GM21423 (cell line): ENCODE results near the gene CYP46A1.

Experiments
- ATAC-seq: cut with Tn5 transposase; IDR thresholded peaks from one replicate; pipeline ENCODE4 v1.9.1; 2021; ENCODE audit warnings: mild to moderate bottlenecking, moderate library complexity; ENCODE audit not compliant: unreplicated experiment

Gene CYP46A1

DNA sequence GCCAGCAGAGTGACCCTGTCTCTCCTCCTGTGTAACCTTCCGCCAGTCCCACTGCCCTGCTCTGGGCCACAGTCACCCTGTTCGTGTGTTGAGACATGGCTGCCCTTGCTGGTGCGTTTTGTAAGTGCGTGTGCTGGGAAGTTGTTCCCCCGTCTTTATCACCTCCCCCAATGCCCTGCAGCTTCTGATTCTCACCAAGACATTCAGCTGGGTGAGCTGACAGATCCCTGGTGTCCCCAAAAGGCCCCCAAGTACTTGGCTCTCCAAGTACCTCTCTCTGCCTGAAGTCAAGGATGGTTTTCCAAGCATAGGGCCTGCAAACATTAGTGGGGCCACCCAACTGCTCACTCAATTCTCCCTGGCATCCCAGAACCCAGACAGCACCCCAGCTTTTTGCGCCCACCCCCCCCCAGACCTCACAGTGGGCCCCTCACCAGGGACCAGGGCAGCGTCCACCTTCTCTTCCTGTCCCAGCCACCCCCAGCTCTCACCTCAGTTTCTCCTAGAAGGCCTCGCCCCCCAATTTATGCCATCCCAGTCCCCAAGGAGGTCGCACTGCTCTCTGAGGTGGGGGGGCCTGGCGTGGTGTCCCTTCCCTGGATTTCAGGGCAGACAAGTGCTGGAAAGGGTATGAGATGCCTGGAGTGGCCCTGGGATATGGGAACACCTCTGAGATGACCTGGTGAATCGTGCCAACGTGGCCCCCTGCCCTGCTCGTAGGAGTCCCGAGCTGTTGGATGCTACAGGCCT lies 57.3 kb downstream of the CYP46A1 start:
- no peak for ATAC-seq

DNA sequence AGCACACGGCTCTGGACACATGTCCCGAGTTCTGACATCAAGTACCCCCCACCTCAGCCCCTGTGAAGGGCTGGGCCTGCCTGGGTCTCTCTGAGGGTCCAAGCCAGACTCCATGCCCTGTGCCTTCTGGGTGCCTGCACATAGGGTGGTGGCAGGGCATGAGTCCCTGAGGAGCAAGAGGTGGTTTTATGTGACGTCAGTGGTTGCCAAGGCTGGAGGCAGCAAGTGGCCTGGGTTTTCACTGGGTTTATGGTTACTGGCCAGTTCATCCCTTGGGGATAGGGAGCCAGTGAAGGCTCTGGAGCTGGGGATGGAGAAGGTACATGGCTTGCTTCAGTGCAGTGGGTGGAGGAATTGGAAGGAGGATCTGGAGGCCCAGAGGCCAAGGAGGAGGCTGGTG lies 58.0 kb downstream of the CYP46A1 start:
- no peak for ATAC-seq

- ATAC-seq, result no peak
These were observed 58.7 kb downstream of the CYP46A1 start for GRCh38 chr14:99742509-99743487.

GRCh38 chr14:99744199-99744872 lies 60.2 kb downstream of the CYP46A1 start:
- ATAC-seq, result no peak

DNA sequence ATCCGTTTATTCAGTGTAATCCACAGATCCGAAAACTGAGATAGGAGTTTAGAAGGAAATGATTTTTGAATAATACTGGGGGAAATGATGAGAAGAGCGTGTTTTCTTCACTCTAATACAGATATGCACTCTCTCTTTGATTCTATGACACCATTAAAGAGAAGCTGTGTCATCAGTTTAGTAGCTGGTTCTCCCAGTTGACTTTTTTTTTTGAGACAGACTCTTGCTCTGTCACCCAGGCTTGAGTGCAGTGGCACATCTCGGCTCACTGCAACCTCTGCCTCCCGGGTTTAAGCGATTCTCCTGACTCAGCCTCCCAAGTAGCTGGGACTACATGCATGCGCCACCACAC lies 60.8 kb downstream of the CYP46A1 start:
- ATAC-seq, result no peak

GRCh38 chr14:99745307-99745951 lies 61.3 kb downstream of the CYP46A1 start:
- ATAC-seq, result no peak

DNA sequence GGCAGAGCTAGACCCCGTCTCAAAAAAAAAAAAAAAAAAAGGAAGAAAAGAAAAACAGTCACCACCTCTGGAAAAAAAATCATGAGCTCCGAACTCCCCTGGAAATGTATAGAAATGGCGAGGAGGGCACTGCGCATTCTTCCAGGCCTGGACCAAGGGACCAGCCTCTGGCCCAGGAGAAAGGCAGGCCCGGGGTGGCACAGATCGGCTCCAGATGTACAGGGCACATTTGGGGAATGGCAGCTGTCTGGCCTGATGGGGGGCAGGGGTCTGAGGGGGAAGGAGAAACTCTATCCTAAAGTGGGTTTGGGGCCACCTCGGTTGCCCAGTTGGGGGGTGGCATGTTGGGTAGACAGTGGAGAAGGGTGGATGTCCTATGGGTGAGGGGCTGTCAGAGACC lies 63.1 kb downstream of the CYP46A1 start:
- no peak for ATAC-seq

DNA sequence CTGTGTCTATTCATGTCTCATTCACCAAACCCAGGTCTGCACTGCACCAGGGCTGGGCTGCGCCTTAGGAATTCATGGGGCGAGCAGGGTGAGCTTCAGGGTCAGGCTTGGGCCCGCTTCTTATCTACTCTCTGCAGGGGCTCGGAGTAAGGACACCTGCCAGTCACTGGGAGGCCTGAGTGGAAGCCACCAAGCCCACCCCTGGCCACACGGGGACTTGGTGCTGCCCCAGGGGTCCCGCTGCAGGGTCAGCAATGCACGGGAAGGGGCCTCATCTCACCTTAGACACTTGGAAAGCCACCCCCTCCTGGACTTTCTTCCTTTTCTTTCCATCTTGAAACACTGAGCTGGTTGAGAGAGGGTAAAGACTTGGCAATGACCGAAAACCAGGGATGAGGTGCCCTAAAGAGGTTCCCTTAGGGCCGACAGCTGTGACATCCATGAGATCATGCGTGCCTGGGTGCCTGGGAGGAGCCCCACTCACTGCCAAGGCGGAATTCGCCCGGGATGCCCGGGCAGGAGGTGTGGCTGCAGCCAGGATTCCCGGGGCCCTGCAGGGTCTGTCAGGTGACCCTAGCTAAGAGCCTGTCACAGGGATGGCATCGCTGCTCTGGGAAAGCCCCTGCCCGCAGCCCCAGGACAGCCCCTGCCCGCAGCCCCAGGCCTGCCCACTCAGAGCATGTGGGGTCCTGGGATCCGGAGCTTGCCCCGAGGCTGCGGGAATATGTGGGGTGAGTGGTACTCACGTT lies 63.7 kb downstream of the CYP46A1 start:
- ATAC-seq, result no peak

DNA sequence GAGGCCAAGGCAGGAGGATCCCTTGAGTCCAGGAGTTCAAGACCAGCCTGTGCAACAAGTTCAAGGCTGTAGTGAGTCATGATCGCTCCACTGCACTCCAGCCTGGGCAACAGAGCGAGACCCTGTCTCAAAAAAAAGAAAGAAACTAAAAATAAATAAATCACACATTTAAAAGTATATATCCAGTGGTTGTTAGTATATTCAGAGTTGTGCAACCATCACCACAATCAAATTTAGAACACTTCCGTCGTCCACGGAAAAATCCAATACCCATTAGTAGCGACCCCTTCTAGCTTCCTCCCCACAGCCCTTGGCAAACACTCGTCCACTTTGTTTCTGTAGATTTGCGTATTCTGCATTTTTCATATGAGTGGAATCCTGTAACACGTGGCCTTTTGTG lies 64.4 kb downstream of the CYP46A1 start:
- no peak for ATAC-seq

GRCh38 chr14:99749142-99749541 lies 65.0 kb downstream of the CYP46A1 start:
- ATAC-seq, result no peak

DNA sequence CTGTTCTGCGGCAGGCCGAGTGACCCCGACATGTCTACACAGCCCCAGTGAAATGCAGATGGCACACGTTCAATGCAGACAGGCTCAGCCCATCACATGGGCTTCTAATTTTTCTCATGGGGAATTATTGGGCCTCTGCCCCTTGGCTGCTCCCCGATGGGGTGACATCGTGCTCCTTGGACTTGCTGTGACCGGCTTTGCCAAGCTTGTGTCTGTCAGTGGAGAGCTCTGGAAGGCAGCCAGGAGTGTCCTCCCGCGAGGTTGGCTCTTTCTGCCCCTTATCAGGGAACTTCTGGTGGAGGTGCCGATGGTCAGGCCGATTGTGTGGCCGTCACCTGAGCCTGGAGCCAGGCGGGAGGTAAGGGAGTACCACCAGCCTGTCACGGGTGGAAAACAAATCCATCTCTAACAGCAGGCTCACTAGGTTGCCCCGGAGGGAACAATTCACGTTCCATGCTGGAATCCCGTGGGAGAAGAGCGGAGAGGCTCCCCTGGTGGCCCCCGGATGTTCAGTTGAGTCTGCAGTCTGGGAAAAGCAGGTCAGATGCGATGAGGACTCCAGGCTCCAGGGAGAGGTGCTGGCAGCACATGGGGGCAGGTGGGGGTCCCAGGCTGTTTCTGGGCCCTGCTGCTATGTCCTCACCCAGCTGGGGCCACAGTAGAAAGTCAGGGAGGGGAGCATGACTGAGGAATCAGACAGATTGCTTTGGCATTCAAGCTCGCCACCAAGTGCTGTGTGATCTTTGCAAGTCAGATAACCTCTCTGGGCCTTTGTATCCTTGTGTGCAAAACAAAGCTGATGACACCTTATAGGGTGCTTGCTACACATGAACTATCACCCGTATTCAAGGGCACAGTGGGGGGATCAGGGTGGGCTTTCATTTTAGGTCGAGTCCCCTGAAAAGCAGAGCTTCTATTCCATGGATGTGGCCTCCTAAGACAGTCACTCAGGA lies 65.9 kb downstream of the CYP46A1 start:
- no peak for ATAC-seq

DNA sequence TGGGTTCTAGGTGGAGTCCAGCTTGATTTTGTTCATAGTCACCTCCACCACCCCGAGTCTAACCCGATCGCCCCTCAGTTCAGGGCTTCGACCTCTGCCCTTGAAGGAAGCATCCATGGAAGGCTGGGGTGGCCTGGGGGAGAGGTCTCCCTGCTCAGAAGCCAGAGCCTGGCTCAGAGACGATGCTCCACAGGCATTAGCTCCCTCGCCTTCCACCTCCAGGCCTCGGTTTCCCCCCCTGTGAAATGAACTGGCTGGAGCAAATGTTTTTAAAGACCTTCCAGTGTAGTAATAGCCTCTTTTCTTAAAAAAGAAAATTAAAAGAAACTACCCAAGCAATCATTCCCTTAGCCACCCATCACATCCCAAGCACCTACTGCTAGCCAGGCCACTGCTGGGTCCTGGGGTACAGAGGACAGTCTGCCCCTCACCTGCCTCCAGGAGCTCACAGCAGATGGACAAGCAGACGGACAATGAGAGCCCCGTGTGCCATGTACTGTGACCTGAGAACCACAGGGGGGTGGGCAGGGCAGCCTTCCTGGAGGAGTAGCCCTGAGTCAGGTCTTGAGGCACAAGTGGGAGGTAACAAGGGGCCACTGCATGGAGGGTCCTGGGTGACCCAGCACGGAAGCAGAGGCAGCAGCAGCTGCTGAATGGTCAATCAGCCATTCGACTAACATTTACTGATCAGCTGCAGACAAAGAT lies 66.8 kb downstream of the CYP46A1 start:
- no peak for ATAC-seq

- ATAC-seq, result no peak
These were observed 67.7 kb downstream of the CYP46A1 start for GRCh38 chr14:99751539-99752485.

DNA sequence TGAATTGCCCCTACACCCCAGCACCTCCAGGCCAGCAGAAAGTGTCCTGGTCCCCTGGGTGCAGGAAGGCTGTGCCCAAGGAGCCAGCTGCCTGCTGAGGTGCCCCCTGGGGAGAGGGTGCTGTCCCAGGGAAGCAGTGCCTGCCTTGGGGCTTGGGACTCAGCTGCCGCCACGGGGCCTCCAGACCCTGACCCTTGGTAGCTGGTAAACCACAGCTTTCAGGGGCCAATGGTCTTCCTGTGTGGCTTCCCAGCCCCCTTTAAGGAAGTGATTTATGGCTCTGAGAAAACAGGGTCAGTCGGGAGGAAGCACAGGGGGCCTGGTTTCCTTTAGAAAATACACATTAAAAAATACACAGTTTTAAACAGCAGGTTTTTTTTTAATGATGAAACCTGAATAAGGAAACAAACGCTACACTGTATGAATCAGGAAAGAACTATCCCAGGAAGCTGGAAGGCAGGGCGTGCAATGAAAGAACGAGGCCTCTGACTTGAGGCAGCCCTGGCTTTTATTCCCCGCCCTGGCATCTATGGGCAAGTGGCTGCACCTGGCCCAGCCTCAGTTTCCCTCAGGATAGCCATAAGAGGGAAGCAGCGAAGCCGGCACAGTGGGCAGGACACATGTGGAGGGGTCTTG lies 68.5 kb downstream of the CYP46A1 start:
- no peak for ATAC-seq

GRCh38 chr14:99753225-99754140 lies 69.4 kb downstream of the CYP46A1 start:
- no peak for ATAC-seq
